K562 (cell line): Measurements from ENCODE around the gene COL9A2. TPM values are rescaled to one million over a fixed set of nuclear protein-coding genes. Genes with fewer than 3 reads are reported as not detected.

ENCODE experiments used
- ARID1B ChIP-seq: fragments of 450-650 bp; IDR thresholded peaks from 2 replicates; pipeline ENCODE4 v1.6.1; 2016; ENCODE audit warnings: antibody characterized with exemption, mild to moderate bottlenecking, inconsistent platforms
- BRCA1 ChIP-seq, 2 experiments: fragments of 450-650 bp in 1 of 2; sonication (generic) in 1 of 2; formaldehyde crosslinking in 1 of 2; IDR thresholded peaks; 2 replicates each; pipeline versions ENCODE4 v1.5.0 to v1.6.1; 2017 to 2020; ENCODE audit warnings: mild to moderate bottlenecking in 1 of 2, missing genetic modification reagents in 1 of 2
- CCNT2 ChIP-seq: IDR thresholded peaks from 2 replicates; pipeline ENCODE4 v1.6.1; 2011; ENCODE audit warnings: borderline replicate concordance, low read depth, mild to moderate bottlenecking, moderate library complexity, mixed read lengths, low read length; ENCODE audit not compliant: insufficient read length; ENCODE audit errors: extremely low read depth
- HCFC1 ChIP-seq: IDR thresholded peaks from 2 replicates; pipeline ENCODE4 v1.6.1; 2012; ENCODE audit warnings: low read depth, low read length, improper control_type of control experiment
- MAZ ChIP-seq, 2 experiments: fragments of 450-650 bp in 1 of 2; sonication (generic) in 1 of 2; formaldehyde crosslinking; IDR thresholded peaks in 1 of 2; conservative IDR thresholded peaks in 1 of 2; 2 replicates each; pipeline versions ENCODE4 v1.4.0 to v1.5.0; 2020; ENCODE audit warnings: mild to moderate bottlenecking in 1 of 2, missing genetic modification reagents in 1 of 2
- MEIS2 ChIP-seq: fragments of 450-650 bp; IDR thresholded peaks from 2 replicates; pipeline ENCODE4 v1.6.1; 2014; ENCODE audit warnings: mild to moderate bottlenecking; ENCODE audit not compliant: partially characterized antibody
- MYC ChIP-seq, 2 experiments: fragments of 250-450 bp in 1 of 2; sonication (Bioruptor Pico) in 1 of 2; IDR thresholded peaks; 2 replicates each; pipeline versions ENCODE4 v1.5.1 to v1.6.1; 2012 to 2021; ENCODE audit warnings: low read depth in 2 of 2, borderline replicate concordance in 1 of 2, improper control_type of control experiment in 1 of 2, low read length in 1 of 2, mild to moderate bottlenecking in 1 of 2, moderate library complexity in 1 of 2
- PHB2 ChIP-seq: fragments of 450-650 bp; IDR thresholded peaks from 2 replicates; pipeline ENCODE4 v1.6.1; 2017; ENCODE audit warnings: low read depth
- RB1 ChIP-seq: fragments of 450-650 bp; IDR thresholded peaks from 2 replicates; pipeline ENCODE4 v1.6.1; 2017; ENCODE audit warnings: low read depth, mild to moderate bottlenecking
- RBM39 ChIP-seq: fragments of 200-400 bp; formaldehyde crosslinking; optimal IDR thresholded peaks from 2 replicates; pipeline ENCODE3; 2018; ENCODE audit warnings: low read depth, low read length
- SMARCE1 ChIP-seq: fragments of 450-650 bp; IDR thresholded peaks from 2 replicates; pipeline ENCODE4 v1.7.1; 2016; ENCODE audit warnings: mild to moderate bottlenecking
- SOX6 ChIP-seq: fragments of 450-650 bp; IDR thresholded peaks from 2 replicates; pipeline ENCODE4 v1.6.1; 2014; ENCODE audit warnings: mild to moderate bottlenecking
- XRCC5 ChIP-seq: fragments of 200-400 bp; formaldehyde crosslinking; IDR thresholded peaks from 2 replicates; pipeline ENCODE4 v1.6.1; 2017; ENCODE audit warnings: low read depth, mild to moderate bottlenecking, low read length
- ZNF384 ChIP-seq: IDR thresholded peaks from 2 replicates; pipeline ENCODE4 v1.6.1; 2012; ENCODE audit warnings: low read depth, low read length, improper control_type of control experiment
- ZNF717 ChIP-seq: fragments of 250-450 bp; sonication (Bioruptor Pico); IDR thresholded peaks from 2 replicates; pipeline ENCODE4 v1.5.0; 2021
- polyA plus RNA-seq, 8 experiments: library from polyadenylated mRNA; depleted of rRNA in 4 of 8; stranded (reverse) in 5 of 8; unstranded in 3 of 8; fragments of >200 nt; fragmentation: Nextera tagmentation in 2 of 8; fragmentation: Illumina TruSeq in 1 of 8; extraction: Ambion mirVana in 2 of 8; extraction: Trizol in 1 of 8; gene quantifications; 2 replicates each; pipeline versions ENCODE4 v1.2.1 to v1.2.3, GENCODE V29; 2011 to 2014; ENCODE audit warnings: inconsistent platforms in 1 of 8, missing spikeins in 1 of 8
- total RNA-seq, 7 experiments: library from RNA; depleted of rRNA in 6 of 7; stranded (reverse); fragments of >200 nt in 6 of 7; fragmentation: Illumina TruSeq in 2 of 7; extraction: Trizol in 2 of 7; gene quantifications; 2 replicates each; pipeline versions ENCODE4 v1.2.1 to v1.2.3, GENCODE V29; 2011 to 2021; ENCODE audit warnings: low replicate concordance in 1 of 7
- TF ChIP-seq, protein P1 (sequence below): fragments of 450-650 bp; IDR thresholded peaks from 2 replicates; pipeline ENCODE4 v1.6.1; 2016; ENCODE audit warnings: mild to moderate bottlenecking, moderate library complexity
- TF ChIP-seq, protein P2 (sequence below): sonication (generic); formaldehyde crosslinking; IDR thresholded peaks from 2 replicates; pipeline ENCODE4 v1.9.0; 2022; ENCODE audit warnings: mild to moderate bottlenecking, missing genetic modification reagents

COL9A2 gene
- total and polyA plus RNA-seq, 9 of the 15 experiments (the other 6 are each of a cell fraction or from before 2014, with no cell fraction given) = 0.03 to 2.2 (median 0.31) TPM

DNA sequence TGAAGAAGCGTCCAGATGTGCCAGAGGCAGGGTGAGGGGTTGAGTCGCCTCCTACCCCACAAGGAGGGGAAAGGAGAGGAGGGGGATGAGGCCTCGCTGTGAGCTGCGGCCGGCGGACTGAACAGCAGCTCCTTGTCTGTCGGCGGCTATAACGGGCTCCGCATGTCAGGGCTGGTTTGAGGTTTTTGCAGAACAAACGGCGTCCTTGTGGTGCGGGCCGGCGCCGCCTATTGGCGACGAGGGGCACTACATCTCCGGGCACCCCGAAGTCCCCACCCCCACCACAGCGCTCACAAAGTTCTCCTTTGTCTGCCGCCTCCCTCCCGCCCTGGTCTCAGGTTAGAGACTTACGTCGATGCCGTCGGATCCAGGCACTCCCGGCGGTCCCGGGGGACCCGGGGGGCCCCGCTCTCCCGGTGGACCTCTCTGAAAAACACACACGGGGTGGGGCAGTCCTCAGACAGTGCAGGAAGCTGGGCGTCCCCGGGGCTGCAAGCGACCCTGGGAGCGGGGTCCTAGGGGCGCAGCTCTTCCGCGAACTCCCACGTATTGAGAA lies 1.8 kb downstream of the COL9A2 start (continued):
- TF ChIP-seq, protein P1, sequence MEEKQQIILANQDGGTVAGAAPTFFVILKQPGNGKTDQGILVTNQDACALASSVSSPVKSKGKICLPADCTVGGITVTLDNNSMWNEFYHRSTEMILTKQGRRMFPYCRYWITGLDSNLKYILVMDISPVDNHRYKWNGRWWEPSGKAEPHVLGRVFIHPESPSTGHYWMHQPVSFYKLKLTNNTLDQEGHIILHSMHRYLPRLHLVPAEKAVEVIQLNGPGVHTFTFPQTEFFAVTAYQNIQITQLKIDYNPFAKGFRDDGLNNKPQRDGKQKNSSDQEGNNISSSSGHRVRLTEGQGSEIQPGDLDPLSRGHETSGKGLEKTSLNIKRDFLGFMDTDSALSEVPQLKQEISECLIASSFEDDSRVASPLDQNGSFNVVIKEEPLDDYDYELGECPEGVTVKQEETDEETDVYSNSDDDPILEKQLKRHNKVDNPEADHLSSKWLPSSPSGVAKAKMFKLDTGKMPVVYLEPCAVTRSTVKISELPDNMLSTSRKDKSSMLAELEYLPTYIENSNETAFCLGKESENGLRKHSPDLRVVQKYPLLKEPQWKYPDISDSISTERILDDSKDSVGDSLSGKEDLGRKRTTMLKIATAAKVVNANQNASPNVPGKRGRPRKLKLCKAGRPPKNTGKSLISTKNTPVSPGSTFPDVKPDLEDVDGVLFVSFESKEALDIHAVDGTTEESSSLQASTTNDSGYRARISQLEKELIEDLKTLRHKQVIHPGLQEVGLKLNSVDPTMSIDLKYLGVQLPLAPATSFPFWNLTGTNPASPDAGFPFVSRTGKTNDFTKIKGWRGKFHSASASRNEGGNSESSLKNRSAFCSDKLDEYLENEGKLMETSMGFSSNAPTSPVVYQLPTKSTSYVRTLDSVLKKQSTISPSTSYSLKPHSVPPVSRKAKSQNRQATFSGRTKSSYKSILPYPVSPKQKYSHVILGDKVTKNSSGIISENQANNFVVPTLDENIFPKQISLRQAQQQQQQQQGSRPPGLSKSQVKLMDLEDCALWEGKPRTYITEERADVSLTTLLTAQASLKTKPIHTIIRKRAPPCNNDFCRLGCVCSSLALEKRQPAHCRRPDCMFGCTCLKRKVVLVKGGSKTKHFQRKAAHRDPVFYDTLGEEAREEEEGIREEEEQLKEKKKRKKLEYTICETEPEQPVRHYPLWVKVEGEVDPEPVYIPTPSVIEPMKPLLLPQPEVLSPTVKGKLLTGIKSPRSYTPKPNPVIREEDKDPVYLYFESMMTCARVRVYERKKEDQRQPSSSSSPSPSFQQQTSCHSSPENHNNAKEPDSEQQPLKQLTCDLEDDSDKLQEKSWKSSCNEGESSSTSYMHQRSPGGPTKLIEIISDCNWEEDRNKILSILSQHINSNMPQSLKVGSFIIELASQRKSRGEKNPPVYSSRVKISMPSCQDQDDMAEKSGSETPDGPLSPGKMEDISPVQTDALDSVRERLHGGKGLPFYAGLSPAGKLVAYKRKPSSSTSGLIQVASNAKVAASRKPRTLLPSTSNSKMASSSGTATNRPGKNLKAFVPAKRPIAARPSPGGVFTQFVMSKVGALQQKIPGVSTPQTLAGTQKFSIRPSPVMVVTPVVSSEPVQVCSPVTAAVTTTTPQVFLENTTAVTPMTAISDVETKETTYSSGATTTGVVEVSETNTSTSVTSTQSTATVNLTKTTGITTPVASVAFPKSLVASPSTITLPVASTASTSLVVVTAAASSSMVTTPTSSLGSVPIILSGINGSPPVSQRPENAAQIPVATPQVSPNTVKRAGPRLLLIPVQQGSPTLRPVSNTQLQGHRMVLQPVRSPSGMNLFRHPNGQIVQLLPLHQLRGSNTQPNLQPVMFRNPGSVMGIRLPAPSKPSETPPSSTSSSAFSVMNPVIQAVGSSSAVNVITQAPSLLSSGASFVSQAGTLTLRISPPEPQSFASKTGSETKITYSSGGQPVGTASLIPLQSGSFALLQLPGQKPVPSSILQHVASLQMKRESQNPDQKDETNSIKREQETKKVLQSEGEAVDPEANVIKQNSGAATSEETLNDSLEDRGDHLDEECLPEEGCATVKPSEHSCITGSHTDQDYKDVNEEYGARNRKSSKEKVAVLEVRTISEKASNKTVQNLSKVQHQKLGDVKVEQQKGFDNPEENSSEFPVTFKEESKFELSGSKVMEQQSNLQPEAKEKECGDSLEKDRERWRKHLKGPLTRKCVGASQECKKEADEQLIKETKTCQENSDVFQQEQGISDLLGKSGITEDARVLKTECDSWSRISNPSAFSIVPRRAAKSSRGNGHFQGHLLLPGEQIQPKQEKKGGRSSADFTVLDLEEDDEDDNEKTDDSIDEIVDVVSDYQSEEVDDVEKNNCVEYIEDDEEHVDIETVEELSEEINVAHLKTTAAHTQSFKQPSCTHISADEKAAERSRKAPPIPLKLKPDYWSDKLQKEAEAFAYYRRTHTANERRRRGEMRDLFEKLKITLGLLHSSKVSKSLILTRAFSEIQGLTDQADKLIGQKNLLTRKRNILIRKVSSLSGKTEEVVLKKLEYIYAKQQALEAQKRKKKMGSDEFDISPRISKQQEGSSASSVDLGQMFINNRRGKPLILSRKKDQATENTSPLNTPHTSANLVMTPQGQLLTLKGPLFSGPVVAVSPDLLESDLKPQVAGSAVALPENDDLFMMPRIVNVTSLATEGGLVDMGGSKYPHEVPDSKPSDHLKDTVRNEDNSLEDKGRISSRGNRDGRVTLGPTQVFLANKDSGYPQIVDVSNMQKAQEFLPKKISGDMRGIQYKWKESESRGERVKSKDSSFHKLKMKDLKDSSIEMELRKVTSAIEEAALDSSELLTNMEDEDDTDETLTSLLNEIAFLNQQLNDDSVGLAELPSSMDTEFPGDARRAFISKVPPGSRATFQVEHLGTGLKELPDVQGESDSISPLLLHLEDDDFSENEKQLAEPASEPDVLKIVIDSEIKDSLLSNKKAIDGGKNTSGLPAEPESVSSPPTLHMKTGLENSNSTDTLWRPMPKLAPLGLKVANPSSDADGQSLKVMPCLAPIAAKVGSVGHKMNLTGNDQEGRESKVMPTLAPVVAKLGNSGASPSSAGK = peak; percentile 90
- TF ChIP-seq MEIS2 = peak; percentile 78
- peak; percentile 54 for TF ChIP-seq HCFC1
- TF ChIP-seq MYC (IDR thresholded peaks at IDR 0.05; ENCODE audit: low read depth, low read length) = peak; percentile 75; the same call in 1 of the 2 replicates
- TF ChIP-seq MYC (CRISPR knock-in tag; IDR thresholded peaks at IDR 0.05; ENCODE audit: borderline replicate concordance, low read depth) = no peak
- TF ChIP-seq CCNT2 = peak; percentile 27
- peak; percentile 96 for TF ChIP-seq XRCC5
- peak; percentile 36; the same call in 1 of the 2 replicates for TF ChIP-seq ARID1B
- 0 out of 2 replicates have a peak, but pooled peaks have one; percentile 44 for TF ChIP-seq SOX6
- peak; percentile 60 for TF ChIP-seq RBM39
- TF ChIP-seq, protein P2, sequence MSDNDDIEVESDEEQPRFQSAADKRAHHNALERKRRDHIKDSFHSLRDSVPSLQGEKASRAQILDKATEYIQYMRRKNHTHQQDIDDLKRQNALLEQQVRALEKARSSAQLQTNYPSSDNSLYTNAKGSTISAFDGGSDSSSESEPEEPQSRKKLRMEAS (CRISPR knock-in tag) = peak; percentile 86
- TF ChIP-seq ZNF717 (CRISPR knock-in tag) = no peak
- no peak for TF ChIP-seq PHB2
- TF ChIP-seq RB1 = peak; percentile 86
- TF ChIP-seq SMARCE1 = 0 out of 2 replicates have a peak, but pooled peaks have one; percentile 21
- TF ChIP-seq BRCA1 (IDR thresholded peaks at IDR 0.05) = no peak
- TF ChIP-seq BRCA1 (CRISPR knock-in tag; IDR thresholded peaks at IDR 0.05) = no peak
- TF ChIP-seq ZNF384 = peak; percentile 66
- peak in 1 of 2 experiments; percentile 75; a peak in 2 of 4 replicates for TF ChIP-seq MAZ (CRISPR knock-in tag; conservative IDR thresholded peaks at IDR 0.05 in 1 of 2, IDR thresholded peaks at IDR 0.05 in 1 of 2)
